WTC11 (cell line): Measurements from ENCODE around the gene BAIAP2L2. TPM values are rescaled to one million over a fixed set of nuclear protein-coding genes. Genes with fewer than 3 reads are reported as not detected.

ENCODE experiments used
- ATAC-seq: fragments of 200-7000 bp; cut with Tn5 transposase; 2 replicates; pipeline ENCODE4 v1.10.0; 2021; ENCODE audit warnings: mild to moderate bottlenecking, moderate library complexity
- CTCF ChIA-PET: fragments of 300-600 bp; sonication (Branson Sonifier 250); formaldehyde crosslinking; loops from one replicate; lab custom pipeline; 2021; ENCODE audit warnings: antibody characterized with exemption; lab: Charles Lee
- POLR2A ChIA-PET: fragments of 350-600 bp; sonication (Branson Sonifier 250); formaldehyde crosslinking; loops from one replicate; lab custom pipeline; 2021; ENCODE audit warnings: antibody characterized with exemption; lab: Charles Lee
- DNase-seq: peaks from one replicate; pipeline ENCODE4 v3.0.0; 2021; ENCODE audit warnings: low spot score
- H3K27ac Mint-ChIP-seq: 2 replicates; pipeline ENCODE4 v1.8.0; 2021; ENCODE audit warnings: mixed read lengths
- H3K27me3 Mint-ChIP-seq: 2 replicates; pipeline ENCODE4 v1.8.0; 2021; ENCODE audit warnings: low read depth, mild to moderate bottlenecking, moderate library complexity, mixed read lengths
- H3K36me3 Mint-ChIP-seq: 2 replicates; pipeline ENCODE4 v1.8.0; 2021; ENCODE audit warnings: mixed read lengths
- H3K4me1 Mint-ChIP-seq: 2 replicates; pipeline ENCODE4 v1.8.0; 2022; ENCODE audit warnings: mixed read lengths
- H3K4me3 Mint-ChIP-seq: 2 replicates; pipeline ENCODE4 v1.8.0; 2021; ENCODE audit warnings: mild to moderate bottlenecking, moderate library complexity, mixed read lengths
- H3K9me3 Mint-ChIP-seq: 2 replicates; pipeline ENCODE4 v1.8.0; 2021; ENCODE audit warnings: mixed read lengths
- AR ChIP-seq: fragments of 250-450 bp; sonication (Bioruptor Pico); IDR thresholded peaks from 2 replicates; pipeline ENCODE4 v1.9.0; 2021; ENCODE audit warnings: mild to moderate bottlenecking
- ARID4B ChIP-seq: sonication (generic); formaldehyde crosslinking; IDR thresholded peaks from 2 replicates; pipeline ENCODE4 v1.8.0; 2023; ENCODE audit warnings: missing genetic modification reagents, mild to moderate bottlenecking, borderline replicate concordance
- ATF3 ChIP-seq: sonication (generic); formaldehyde crosslinking; conservative IDR thresholded peaks from 2 replicates; pipeline ENCODE4 v1.8.1; 2022; ENCODE audit warnings: mild to moderate bottlenecking, missing genetic modification reagents
- FOXP1 ChIP-seq: sonication (generic); formaldehyde crosslinking; IDR thresholded peaks from 2 replicates; pipeline ENCODE4 v1.8.0; 2022; ENCODE audit warnings: missing genetic modification reagents, mild to moderate bottlenecking, moderate library complexity, borderline replicate concordance
- GRHL2 ChIP-seq: fragments of 250-450 bp; sonication (Bioruptor Pico); IDR thresholded peaks from 2 replicates; pipeline ENCODE4 v1.8.0; 2022; ENCODE audit warnings: mild to moderate bottlenecking, moderate library complexity; ENCODE audit not compliant: insufficient replicate concordance, severe bottlenecking
- GTF2I ChIP-seq: fragments of 250-450 bp; sonication (Bioruptor Pico); conservative IDR thresholded peaks from 2 replicates; pipeline ENCODE4 v1.4.0; 2021; ENCODE audit warnings: mild to moderate bottlenecking
- NR1H2 ChIP-seq: sonication (generic); formaldehyde crosslinking; IDR thresholded peaks from 2 replicates; pipeline ENCODE4 v1.9.0; 2021; ENCODE audit warnings: mild to moderate bottlenecking, moderate library complexity, missing genetic modification reagents
- SP1 ChIP-seq: sonication (generic); formaldehyde crosslinking; conservative IDR thresholded peaks from 2 replicates; pipeline ENCODE4 v1.8.1; 2022; ENCODE audit warnings: missing genetic modification reagents
- TCF7 ChIP-seq: sonication (generic); formaldehyde crosslinking; IDR thresholded peaks from 2 replicates; pipeline ENCODE4 v1.8.0; 2022; ENCODE audit warnings: mild to moderate bottlenecking, low read depth, missing genetic modification reagents, moderate library complexity
- TEAD1 ChIP-seq: sonication (generic); formaldehyde crosslinking; IDR thresholded peaks from 2 replicates; pipeline ENCODE4 v1.8.0; 2022; ENCODE audit warnings: mild to moderate bottlenecking, missing genetic modification reagents
- ZNF138 ChIP-seq: sonication (generic); formaldehyde crosslinking; conservative IDR thresholded peaks from 2 replicates; pipeline ENCODE4 v1.8.1; 2022; ENCODE audit warnings: mild to moderate bottlenecking, moderate library complexity, missing genetic modification reagents
- ZNF317 ChIP-seq: sonication (generic); formaldehyde crosslinking; IDR thresholded peaks from 2 replicates; pipeline ENCODE4 v1.8.1; 2023; ENCODE audit warnings: low read depth, mild to moderate bottlenecking, moderate library complexity, missing genetic modification reagents, borderline replicate concordance
- total RNA-seq: library from RNA; stranded (reverse); gene quantifications from 3 replicates; pipeline ENCODE4 v1.2.3, GENCODE V29; 2021
- TF ChIP-seq, protein P1 (sequence below): sonication (generic); formaldehyde crosslinking; conservative IDR thresholded peaks from 2 replicates; pipeline ENCODE4 v1.8.1; 2023; ENCODE audit warnings: mild to moderate bottlenecking, low read depth, missing genetic modification reagents, moderate library complexity
- TF ChIP-seq, protein P2 (sequence below): sonication (generic); formaldehyde crosslinking; IDR thresholded peaks from 2 replicates; pipeline ENCODE4 v1.8.0; 2023; ENCODE audit warnings: missing genetic modification reagents
- TF ChIP-seq, protein P3 (sequence below): fragments of 250-450 bp; sonication (Bioruptor Pico); IDR thresholded peaks from 2 replicates; pipeline ENCODE4 v1.9.0; 2021; ENCODE audit warnings: mild to moderate bottlenecking
- TF ChIP-seq, protein P4 (sequence below): sonication (generic); formaldehyde crosslinking; IDR thresholded peaks from 2 replicates; pipeline ENCODE4 v1.8.0; 2022; ENCODE audit warnings: mild to moderate bottlenecking, missing genetic modification reagents
- TF ChIP-seq, protein P5 (sequence below): fragments of 250-450 bp; sonication (Bioruptor Pico); IDR thresholded peaks from 2 replicates; pipeline ENCODE4 v1.8.0; 2021; ENCODE audit warnings: mild to moderate bottlenecking

Gene BAIAP2L2
- total RNA-seq, 1 experiment from 2014 or later, result 3.0 TPM

- TF ChIP-seq AR (CRISPR knock-in tag), result no peak
- TF ChIP-seq GRHL2 (CRISPR knock-in tag), result no peak
- TF ChIP-seq ZNF138 (CRISPR knock-in tag), result no peak
- TF ChIP-seq ZNF317 (CRISPR knock-in tag), result no peak
- TF ChIP-seq ATF3 (CRISPR knock-in tag), result no peak
- TF ChIP-seq, protein P1, sequence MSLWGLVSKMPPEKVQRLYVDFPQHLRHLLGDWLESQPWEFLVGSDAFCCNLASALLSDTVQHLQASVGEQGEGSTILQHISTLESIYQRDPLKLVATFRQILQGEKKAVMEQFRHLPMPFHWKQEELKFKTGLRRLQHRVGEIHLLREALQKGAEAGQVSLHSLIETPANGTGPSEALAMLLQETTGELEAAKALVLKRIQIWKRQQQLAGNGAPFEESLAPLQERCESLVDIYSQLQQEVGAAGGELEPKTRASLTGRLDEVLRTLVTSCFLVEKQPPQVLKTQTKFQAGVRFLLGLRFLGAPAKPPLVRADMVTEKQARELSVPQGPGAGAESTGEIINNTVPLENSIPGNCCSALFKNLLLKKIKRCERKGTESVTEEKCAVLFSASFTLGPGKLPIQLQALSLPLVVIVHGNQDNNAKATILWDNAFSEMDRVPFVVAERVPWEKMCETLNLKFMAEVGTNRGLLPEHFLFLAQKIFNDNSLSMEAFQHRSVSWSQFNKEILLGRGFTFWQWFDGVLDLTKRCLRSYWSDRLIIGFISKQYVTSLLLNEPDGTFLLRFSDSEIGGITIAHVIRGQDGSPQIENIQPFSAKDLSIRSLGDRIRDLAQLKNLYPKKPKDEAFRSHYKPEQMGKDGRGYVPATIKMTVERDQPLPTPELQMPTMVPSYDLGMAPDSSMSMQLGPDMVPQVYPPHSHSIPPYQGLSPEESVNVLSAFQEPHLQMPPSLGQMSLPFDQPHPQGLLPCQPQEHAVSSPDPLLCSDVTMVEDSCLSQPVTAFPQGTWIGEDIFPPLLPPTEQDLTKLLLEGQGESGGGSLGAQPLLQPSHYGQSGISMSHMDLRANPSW (CRISPR knock-in tag), result no peak
- no peak for TF ChIP-seq TCF7 (CRISPR knock-in tag)
- TF ChIP-seq, protein P2, sequence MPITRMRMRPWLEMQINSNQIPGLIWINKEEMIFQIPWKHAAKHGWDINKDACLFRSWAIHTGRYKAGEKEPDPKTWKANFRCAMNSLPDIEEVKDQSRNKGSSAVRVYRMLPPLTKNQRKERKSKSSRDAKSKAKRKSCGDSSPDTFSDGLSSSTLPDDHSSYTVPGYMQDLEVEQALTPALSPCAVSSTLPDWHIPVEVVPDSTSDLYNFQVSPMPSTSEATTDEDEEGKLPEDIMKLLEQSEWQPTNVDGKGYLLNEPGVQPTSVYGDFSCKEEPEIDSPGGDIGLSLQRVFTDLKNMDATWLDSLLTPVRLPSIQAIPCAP (CRISPR knock-in tag), result no peak
- no peak for TF ChIP-seq ARID4B
- TF ChIP-seq, protein P3, sequence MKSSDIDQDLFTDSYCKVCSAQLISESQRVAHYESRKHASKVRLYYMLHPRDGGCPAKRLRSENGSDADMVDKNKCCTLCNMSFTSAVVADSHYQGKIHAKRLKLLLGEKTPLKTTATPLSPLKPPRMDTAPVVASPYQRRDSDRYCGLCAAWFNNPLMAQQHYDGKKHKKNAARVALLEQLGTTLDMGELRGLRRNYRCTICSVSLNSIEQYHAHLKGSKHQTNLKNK (CRISPR knock-in tag), result no peak
- TF ChIP-seq SP1 (CRISPR knock-in tag), result no peak
- TF ChIP-seq, protein P4, sequence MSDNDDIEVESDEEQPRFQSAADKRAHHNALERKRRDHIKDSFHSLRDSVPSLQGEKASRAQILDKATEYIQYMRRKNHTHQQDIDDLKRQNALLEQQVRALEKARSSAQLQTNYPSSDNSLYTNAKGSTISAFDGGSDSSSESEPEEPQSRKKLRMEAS (CRISPR knock-in tag), result no peak
Observed at GRCh38 chr22:38141217-38141973, 30.9 kb upstream of the BAIAP2L2 start (continued).

DNA sequence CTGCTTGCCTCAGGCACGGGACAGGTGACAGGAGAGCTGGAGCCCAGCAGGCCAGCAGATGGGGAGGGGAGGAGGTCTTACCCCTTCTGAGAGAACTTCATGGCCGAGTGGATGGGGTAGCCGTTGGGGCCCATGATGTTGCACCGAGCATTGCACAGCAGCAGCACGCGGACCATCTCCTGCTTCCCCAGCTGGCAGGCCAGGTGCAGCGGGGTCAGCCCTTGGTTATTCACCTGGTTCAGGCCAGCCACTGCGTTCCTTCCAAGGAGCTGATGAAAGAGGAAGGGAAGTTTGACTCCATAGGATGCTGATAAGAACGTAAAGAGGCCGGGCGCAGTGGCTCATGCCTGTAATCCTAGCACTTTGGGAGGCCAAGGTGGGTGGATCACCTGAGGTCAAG lies 29.4 kb upstream of the BAIAP2L2 start:
- H3K27ac Mint-ChIP-seq, result no peak overlapping the region
- TF ChIP-seq, protein P5, sequence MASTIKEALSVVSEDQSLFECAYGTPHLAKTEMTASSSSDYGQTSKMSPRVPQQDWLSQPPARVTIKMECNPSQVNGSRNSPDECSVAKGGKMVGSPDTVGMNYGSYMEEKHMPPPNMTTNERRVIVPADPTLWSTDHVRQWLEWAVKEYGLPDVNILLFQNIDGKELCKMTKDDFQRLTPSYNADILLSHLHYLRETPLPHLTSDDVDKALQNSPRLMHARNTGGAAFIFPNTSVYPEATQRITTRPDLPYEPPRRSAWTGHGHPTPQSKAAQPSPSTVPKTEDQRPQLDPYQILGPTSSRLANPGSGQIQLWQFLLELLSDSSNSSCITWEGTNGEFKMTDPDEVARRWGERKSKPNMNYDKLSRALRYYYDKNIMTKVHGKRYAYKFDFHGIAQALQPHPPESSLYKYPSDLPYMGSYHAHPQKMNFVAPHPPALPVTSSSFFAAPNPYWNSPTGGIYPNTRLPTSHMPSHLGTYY (CRISPR knock-in tag), result no peak
- TF ChIP-seq GTF2I (no peak), TEAD1 (no peak), FOXP1 (no peak), TCF7 (CRISPR knock-in tag) (no peak), NR1H2 (CRISPR knock-in tag) (no peak)

More for the DNA sequence above, 29.4 kb upstream of the BAIAP2L2 start:
- Mint-ChIP-seq H3K4me1 (no peaks in the 10 kb centered on the region), H3K9me3 (no peaks in the 10 kb centered on the region), H3K4me3 (no peak overlapping the region), H3K36me3 (peaks cover 11% of the 10 kb centered on the region), H3K27me3 (no peaks in the 10 kb centered on the region)
- POLR2A ChIA-PET, result no interaction called here
- CTCF ChIA-PET, result interaction anchor here (0.8 to 2.5 kb wide), 8 partner anchors 15 to 88 kb away, joined by 3 to 9 read pairs (median 4); no protein-coding TSS in a partner anchor
- ATAC-seq (no peak), DNase-seq (no peak)
